GM18508 (cell line): ENCODE measurements around the gene SOX18.

ENCODE experiments used
- ATAC-seq: cut with Tn5 transposase; IDR thresholded peaks from one replicate; pipeline ENCODE4 v1.9.1; 2021; ENCODE audit warnings: moderate number of reproducible peaks; ENCODE audit not compliant: insufficient read depth, unreplicated experiment

The SOX18 gene

DNA sequence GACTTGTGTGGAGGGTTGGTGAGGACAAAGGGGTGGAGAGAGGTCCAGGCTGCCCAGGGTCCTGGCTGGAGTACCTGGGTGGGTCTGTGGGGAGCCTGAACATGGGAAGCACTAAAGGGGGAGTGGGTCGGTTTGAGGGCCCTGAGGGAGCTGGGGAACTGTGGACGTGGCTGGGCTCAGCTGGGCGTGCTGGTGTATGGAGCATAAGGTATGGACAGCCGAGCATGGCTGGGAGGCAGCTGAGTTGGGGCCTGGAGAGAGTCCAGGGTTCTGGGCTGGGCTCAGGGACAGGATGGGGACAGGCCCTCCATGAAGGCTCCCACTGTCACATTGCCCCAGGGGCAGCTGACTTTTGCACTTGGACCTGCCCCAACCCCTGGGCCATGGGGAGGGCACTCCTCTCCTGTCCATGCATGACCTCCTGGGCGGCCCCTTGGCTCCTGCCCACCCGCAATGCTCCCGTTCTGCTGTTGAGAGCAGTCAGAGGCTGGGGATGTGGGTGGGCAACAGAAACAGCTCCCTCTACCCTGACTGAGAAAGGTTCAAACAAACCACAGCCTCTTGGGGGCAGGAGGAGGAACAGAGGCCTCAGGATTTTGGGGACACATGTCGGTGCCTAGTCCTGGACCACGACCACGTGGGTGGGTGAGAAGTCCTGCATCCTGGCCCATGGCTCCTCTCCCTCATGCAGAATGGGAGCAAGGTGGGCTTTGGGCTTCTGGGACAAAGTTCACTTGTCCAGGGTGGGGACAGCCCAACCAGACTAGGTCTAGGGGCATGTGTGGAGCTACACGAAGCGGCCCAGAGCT, 9.0 kb downstream of the SOX18 start:
- no peak for ATAC-seq

DNA sequence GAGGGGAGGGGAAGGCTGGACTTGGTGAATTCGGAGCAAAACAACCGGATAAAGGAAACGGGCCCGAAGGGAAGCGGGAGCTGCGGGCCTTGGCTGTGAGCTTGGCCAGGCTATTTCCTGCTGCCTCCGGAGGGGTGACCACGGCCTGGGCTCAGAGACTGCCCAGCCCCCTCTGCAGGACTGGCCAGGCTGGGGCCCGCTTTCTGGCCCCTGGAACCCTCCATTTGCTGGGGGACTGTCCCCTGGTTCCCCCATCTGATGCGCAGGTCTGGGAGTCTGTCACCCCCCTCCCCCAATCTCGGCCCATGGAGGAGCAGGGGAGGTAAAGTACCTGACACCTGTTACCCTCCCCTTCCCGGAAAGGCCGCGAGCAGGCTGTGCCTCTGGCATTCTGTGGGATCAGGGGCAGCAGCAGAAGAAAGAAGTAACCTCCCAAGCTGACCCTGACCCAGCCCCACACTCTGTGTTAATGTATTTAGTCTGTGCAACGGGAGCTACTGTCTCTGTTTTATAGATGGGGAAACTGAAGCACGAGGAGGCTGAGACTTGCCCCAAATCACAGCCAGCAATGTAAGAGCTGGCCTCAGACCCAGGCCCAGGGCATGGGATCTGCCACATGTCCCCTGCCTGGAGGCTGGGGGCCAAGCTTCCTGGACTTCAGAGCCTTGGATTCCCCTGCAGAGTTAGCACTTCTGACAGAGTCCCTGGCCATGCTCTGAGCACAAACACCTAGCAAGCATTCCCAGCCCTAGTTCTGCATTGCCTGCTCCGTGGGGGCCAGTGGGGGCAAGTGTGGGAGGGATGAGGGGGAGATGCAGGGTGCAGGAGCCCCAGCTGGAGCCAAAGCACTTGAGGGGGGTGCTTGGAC, 9.9 kb downstream of the SOX18 start:
- no peak for ATAC-seq

DNA sequence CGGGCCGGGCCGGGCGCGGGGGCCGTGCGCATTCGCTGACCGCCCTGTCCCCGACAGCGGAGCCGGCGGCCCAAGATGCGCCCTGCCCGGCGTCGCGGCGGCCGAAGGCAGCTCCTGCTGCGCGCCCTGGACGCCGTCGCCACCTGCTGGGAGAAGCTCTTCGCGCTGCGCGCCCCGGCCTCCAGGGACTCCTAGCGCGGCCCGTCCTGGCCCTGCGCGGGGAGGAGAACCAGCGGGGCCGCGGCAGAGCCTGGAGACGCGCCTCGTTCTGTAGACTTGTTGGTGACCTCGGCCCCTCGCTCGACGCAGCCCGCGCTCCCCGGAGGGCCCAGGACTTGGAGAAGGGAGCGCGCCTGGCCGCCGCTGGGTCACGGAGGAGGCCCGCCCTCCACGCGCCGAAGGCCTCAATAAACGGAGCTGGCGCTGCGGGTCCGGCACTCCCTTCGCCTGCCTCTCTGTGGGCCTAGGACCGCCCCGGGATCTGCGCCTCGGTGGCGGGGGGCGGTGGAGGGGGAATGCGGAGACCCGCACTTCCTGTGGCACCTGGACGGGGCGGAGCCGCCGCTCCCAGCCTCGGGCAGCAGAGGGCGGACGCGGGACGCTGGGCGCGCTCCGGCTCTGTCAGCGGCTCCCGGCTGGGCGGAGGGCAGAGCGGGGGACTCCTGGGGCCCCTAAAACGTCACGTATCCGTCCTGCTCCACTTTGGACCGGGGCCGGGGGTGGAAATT, 10.7 kb downstream of the SOX18 start:
- ATAC-seq, result no peak

DNA sequence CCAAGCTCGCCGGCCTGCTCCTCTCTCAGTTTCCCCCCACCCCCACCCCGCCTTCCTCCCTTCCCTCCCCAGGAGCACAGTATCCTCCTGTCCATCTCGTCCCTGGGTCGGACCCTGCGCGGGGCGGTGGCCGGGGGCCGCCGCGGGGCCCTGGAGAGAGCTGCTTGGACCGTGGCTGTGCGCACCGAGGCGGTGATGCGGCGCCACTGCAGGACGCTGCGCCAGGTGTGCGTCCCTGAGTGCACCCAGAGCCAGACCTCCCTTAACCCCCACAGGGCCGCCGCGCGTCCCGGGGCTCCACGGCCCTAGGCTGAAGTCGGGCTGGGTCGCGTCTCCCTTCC, 11.2 kb downstream of the SOX18 start:
- ATAC-seq, result no peak

DNA sequence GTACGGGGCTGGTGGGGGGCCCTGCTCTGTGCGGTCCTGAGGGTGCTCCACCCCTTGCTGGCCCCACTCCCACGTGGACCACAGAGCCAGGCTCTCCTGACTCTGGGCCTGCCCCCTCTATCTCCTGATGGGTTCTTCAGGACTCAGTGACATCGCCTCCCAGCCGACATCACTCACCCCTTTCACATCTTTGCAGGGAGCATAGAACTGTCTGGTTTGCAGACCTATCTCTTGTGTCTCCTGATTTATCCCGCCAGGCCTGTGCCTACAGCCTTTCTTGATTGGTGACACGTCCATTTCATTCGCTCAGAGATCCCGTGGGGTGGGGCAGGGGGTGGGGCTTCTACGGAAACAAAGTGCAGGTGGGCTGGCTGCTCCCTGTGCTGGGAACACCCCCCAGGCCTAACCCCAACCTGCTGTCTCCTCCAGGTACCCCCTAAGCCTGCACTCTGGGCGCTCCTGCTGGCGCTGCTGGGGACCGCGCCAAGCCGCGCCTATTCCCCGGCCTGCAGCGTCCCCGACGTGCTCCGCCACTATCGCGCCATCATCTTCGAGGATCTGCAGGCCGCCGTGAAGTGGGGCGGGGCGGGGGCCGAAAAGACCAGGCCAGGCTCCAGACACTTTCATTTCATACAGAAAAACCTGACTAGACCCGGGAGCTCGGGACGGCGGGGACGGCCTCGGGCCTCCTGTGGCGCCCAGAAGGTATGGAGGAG, 11.8 kb downstream of the SOX18 start:
- ATAC-seq, result no peak

DNA sequence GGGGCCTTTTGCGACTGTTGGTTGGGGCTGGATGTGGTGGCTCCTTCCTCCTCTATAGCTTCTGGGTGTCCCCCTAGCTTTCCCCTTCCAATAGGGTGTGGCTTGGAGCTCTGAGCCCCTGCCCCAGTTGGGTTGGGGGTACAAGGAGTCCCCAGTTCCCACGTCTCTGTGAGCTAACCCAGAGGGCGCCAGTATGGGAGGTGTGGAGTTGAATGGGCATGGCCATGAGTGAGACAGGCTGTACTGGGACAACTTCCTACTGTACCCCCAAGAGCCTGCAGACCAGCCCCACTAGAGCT, 12.3 kb downstream of the SOX18 start:
- ATAC-seq, result no peak

DNA sequence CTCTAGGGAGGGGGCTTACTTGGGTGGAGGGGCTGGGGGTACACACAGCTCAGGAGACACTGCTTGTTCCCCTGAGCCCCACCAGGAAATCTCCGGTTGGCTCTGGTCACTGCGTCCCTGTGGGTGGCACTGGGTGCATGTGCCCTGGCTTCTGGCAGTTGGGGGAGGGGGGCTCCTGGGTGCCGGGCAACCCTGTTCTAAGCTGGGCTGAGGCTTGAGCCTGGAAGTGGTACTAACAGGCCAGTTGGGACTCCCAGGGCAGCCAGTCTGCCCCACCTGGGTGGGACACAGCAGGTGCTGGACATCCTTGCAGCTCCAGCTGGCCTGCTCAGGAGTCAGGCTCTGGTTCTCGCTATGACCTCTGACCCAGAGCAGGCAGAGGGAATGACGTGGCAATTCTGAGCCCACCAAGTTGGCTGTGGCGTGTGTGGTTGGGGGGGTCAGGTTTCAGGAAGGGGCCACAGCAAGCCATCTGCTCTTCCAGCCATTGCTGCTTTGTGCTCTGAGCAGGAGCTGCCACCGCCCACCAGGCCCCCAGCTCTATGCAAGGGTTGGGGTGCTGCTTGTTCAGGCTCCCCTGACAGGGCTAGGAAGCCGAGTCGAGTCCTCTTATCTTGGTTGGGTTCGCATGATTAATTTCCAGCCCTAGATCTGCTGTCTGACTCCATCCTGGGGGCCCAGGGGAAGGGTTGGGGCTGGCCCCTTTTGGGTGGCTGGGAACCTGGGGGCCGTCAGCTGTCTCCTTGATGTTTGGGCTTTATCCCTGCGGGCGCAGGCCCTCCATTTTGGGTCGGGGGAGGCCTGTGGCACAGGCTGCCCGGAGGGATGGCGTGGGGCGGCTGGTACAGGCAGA, 12.9 kb downstream of the SOX18 start:
- ATAC-seq, result no peak

DNA sequence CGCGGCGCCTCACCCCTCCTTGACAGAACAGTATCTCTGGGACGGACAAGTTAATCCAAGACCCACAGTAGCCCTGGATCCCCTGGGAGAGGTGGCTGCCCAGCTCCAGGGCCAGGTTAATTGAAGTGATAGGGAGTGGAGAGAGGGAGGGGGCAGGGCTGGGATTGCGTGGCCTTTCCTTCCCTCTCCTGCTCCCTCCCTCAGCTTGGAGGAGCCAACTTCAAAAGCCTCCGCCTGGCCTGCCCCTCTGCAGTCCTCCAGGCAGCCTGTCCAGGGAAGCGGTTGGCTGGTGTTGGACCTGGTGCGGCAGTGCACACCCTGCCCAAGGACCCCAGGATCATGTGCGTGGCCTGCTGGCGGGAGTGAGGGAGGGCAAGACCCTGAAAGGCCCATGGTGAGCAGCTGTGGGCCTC, 13.5 kb downstream of the SOX18 start, which contains the start of gene C20orf204:
Gene C20orf204, plus strand, starts transcription at position 250 of the 413 bp plus-strand sequence. Its CDS starts 142 bp downstream, at position 392.
- no peak for ATAC-seq

DNA sequence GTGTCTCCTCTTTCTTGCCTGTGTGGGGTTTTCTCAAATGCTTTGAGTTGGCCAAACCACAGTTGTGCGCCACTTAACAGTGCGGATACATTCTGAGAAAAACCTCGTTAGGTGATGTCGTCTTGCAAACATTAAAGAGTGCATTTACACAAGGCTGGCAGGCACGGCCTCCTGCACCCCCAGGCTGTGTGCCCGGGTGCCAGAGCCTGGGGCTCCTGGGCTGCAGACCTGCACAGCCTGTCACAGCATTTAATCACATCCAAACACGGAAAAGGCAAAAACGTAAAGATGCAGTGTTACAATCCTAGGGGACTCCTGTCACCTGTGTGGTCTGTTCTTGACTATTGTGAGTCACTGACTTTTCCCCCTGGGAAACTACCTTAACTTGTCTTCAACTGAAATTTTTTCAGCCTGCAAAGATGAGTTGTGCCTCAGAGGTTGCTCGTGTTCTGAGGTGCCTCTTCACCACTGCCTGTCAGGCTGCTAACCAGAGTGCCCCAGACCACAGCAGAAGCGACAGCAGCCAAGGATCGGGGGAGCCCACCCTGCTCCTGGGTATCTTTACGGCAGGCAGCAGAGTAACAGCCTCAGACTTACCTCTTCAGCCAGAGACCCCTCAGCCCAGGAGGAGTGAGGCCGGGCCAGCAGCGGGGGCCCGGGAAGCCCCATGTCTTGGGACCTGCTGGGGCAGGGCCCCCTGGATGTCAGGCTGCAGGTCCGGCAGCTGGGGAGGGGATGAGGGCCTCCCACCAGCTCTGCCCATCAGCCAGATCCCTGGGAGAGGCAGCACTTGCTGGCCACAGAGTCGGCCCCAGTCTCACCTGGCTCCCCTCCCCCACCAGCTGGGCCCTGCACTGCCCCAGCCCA, 14.1 kb downstream of the SOX18 start:
- ATAC-seq, result no peak

DNA sequence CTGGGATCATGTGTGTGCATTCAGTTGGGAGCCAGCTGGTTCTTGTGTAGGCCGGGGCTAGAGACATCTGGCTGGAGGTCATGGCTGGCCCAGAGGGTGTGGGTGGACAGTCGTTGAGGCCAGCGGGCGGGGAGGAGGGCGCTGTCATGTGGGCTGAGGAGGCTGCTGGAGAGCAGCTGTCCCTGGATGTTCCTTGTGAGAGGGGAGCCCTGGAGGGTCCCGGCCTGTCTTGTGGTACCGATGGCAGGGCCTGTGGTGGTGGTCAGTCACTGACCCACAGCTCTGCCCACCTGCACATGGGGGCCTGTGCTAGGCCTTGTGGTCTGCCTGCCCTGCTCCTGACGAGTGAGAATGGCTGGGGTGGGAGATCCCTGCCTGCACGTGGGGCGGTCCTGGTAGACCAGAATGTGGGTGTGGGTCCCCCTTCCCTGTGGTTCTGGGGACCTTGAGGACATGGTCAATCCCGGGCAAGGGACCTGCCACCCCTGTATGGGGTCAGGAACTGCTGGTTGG, 15.4 kb downstream of the SOX18 start:
- ATAC-seq, result no peak

DNA sequence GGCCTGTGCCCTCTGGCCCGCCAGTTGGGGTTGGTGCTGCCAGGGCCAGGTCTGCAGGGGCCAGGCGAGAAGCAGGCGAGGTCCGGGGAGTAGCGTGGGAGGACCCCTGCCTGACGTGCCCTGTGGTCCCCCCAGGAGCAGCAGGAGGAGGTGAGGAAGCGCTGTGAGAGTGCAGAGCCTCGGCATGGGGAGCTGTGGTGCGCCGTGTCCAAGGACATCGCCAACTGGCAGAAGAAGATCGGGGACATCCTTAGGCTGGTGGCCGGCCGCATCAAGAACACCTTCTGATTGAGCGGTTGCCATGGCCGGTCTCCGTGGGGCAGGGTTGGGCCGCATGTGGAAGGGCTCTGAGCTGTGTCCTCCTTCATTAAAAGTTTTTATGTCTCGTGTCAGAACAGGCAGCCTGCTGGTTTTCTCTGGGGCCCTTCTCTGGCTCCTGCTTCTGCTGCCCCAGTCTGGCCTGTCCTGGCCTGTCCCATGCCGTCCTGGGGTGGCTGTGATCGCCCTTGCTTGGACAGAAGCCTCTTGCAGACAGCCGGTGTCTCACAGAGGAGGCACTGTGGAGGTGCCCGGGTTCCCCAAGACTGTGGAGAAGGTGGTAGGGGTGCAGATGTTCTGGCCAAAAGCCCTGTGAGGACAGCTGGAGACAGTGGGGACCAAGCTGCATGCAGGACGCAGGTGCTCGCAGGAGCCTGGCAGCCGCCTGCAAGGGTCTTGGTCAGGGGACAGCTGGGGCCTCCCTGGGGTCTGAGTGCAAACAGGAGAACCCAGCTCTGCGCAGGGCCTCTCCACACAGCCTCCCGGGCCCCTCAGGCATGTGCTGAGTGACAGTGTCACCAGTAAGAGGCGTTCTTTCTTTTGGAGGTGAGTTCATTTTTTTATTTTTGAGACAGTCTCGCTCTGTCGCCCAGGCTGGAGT, 16.5 kb downstream of the SOX18 start:
- ATAC-seq, result no peak

DNA sequence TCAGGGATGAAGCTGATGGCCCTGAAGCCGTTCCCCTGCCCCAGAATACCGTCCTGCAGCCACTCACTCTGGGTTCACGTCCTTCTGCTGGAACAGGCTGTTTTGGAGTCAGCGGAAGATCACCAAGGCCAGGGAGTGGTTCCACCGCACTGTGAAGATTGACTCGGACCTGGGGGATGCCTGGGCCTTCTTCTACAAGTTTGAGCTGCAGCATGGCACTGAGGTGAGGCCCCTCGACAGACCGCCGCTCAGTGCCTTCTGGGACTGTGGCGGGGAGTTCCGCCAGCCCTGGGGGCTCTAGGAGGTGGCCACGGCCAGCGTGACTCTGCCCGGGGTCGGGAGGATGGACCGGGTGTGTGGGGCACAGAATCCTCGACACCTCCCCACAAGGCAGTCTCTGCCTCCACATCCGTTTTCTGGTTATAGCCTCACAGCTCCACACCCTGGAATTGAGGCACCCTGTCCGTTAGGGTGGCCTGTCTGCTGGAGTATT, 17.6 kb downstream of the SOX18 start:
- ATAC-seq, result no peak

DNA sequence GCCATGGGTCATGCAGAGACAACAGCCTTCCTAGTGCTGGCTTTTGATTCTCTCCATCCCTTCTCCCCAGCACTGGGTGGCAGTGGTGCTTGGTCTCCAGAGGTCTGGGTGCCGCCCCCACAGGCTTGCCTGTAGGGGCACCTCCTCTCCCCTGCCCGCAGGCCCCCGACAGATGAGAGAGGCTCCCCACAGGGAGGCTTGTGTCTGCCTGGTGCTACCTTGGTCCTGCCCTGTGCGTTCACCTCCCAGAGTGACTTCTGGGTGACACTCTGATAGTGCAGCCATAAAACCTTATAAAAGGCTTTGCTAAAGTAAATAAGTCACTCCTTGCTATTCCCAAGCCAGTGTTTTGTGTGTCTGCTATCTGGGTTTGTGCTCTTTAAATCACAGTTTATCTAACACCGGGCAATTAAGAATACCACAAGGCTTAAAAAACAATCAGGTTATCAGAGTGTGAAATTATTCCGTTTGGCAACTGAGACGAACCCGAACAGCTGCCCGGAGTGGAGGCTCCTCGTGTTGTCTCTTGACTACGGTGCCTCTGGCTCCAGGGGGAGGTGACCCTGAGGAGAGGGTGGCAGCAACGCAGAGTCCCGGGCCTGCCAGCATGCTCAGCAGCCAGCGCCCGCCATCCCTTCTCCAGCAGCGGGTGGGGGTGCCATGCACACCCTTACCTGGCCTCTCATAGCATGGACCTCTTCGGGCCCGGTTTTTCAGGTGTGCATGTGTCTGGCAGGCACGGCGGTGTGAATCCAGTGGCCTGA, 18.9 kb downstream of the SOX18 start:
- no peak for ATAC-seq

DNA sequence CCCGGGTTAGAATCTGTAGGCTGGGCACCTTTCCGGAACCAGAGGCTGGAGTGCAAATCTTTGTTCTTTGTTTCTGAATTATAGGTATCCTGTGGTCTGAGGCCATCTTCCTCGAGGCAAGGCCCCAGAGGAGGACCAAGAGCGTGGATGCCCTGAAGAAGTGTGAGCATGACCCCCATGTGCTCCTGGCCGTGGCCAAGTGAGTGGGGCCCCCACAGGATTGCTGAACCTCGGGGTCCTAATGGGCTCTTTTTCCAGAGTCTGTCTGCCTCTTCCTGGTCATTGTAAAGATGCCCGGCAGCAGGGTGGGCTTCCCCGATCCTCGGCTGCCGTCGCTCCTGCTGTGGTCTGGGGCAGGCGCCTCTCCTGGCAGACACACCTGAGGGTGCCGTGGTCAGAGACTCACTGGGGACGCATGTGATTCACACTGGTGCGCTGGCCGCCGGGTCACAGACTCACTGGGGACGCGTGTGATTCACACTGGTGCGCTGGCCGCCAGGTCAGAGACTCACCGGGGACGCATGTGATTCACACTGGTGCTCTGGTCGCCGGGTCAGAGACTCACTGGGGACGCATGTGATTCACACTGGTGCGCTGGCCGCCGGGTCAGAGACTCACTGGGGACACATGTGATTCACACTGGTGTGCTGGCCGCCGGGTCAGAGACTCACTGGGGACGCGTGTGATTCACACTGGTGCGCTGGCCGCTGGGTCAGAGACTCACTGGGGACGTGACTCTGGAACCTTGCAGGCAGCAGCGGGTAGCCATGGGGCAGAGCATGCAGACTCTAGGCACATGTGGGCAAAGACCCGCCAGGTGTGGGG, 19.9 kb downstream of the SOX18 start:
- no peak for ATAC-seq

DNA sequence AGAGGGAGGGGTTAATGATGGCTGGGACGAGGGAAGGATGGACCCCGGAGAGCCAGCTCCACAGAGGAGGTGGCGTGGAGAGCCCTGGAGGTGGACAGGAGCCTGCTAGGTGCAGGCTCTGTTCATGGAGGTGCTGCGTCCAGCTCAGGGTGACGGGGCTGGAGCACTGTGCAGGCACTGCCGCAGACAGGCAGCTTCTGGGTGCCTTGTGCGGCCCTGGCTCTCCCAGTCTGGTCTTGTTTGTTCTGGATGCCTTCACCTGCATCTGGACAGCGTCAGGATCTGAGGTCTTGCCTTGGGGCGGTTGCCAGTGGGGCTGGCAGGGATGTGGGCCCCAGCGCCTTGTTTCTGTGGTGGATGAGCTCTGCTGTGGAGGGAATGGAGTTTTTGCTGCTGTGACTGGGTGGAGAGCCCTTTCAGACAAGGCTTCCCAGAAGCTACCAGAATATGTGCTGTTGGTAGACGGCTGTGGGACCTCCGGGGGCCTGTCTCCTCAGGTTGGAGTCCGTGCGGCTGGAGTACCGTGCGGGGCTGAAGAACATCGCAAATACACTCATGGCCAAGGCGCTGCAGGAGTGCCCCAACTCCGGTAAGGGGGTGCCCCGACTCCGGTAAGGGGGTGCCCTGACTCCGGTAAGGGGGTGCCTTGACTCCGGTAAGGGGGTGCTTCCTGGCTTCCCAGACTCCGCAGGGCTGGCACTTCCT, 21.3 kb downstream of the SOX18 start:
- ATAC-seq, result no peak
